T1000 (cell line): ENCODE measurements around the gene CFAP77.

ENCODE experiments used
- DNase-seq: peaks from one replicate; lab custom pipeline; 2025; ENCODE audit warnings: mixed read lengths; lab: John Stamatoyannopoulos, UW

Gene CFAP77

DNA sequence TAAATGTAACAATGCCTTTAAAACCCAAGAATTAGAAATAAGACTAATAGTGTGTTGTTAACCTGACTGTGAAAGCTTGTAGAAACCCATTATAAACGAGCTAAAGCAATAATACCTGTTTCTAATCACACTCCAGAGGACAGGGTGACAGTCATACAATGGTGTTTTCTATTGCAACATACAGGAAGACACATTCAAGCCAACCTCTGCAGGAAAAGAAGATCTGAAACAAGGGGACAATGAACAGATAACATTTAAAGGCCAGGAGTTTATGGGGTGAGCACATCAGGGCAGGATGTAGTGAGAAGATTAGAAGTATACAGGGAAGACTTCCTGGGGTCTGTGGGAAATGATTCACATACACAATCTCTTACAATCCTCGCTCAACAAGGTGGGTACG lies 186.2 kb downstream of the CFAP77 start:
- DNase-seq, result no peak

DNA sequence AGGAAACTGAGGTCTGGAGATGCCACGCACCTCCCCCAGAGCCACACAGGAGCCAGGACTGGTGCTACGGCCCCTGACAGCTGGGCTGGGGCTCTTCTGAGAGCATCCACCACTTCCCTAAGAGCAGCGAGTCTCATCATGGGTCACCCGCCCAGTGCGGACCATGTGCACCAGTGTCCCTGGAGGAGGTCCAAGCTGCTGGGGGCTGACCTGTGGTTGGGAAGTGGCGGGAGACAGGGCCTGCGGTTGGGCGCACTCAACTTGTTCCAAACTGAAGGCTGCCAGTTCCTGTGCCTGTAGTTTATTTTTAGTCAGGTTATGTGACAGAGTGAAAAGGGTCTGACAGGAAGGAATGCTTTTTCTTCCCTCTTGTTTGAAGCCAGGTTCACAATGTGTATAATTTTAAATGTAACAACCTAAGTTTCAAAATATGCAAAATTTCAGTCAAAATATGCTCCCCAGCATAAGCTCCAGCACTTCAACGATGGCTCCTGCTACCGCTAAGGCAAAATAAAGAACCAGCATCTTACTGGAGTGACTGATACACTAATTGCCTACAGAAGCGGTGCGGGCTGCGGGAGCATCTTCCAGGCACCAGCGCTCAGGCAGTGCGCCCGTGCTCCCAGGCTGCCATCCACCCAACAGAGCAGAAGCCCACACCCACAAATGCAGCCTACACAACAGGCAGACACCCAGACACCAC lies 187.2 kb downstream of the CFAP77 start:
- no peak for DNase-seq

DNA sequence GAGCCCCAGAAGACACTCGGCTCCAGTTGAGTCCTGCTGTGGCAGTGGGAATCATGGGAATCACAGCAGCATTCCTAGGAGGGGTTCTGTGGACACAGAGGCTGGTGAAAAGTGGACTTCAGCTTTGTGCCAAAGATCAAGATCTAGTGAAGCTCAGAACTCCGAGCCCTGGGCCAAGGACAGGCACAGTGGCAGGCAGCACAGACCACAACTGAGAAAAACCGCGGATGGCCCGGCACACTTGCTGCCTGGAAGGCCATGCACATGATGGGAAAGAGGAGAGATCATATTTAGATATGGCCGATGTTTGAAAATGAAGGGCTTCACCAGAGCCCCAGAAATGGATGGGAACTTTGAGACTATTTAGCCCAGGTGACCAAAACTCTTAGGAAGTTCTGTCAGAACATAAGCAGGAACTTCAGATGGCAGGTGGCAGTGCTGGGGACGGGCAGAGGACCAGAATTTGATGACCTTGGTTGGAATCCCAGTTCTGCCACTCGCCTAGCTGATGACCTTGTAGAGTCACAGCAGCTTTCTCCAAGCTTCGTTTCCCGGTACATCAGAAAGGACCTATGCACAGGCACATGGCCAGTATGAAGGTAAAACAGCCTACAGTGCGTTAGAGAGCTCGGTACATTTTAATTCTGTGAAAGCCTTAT lies 190.4 kb downstream of the CFAP77 start:
- DNase-seq, result no peak

DNA sequence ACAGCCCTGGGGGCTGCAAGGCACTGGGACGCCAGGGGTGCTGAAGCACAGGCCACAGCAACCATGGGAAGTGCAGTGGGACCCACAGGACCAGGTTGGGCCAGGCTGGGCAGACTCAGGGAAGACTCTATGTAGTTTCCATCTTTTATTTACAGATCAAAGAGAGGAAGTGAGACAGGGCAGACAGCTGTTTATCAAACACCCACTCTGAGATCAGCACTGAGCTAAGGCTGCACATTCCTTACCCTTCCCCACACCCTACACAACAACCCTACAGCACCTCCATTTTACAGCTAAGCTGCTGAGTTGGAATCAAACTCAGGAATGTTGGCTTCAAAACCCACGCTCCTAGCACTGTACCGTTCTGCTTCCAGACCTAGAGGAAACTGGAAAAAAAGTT lies 192.2 kb downstream of the CFAP77 start:
- DNase-seq, result no peak

DNA sequence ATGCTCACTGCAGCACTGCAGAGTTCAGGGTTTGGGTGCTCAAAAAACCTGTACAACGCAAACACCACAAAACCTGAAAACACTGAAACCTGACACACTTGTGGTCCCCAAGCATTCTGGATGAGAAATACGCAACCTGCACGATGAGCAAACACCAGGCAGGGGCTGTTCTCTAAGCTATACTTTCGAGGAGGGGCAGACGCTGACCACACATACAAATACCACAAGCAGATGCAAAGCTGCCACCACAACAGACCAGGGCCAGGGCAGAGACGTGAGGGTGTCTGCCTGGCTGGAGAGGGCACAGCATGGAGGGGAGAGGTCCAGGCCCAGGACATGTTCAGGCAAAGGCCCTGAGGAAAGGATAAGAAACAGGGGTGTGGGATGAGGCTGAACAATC lies 195.4 kb downstream of the CFAP77 start:
- no peak for DNase-seq

DNA sequence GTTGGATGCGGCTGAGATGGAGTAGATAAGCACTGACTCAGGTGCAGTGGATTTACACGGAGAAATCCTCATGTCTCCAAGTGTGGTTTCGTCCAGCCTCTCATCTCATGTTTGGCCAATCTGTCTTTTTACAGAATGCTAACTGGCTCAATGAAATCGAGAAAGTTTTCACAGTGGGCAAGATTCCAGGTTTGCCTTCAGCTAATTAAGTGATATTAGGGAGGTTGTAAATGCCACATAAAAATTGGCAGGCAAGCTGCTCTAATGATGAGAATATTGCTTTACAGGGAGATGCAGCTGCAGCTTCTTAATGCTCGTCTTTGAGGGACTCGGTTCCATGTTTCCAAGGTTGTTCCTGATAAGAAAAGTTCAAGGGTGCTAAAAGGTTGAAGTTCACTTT lies 196.1 kb downstream of the CFAP77 start:
- no peak for DNase-seq

DNA sequence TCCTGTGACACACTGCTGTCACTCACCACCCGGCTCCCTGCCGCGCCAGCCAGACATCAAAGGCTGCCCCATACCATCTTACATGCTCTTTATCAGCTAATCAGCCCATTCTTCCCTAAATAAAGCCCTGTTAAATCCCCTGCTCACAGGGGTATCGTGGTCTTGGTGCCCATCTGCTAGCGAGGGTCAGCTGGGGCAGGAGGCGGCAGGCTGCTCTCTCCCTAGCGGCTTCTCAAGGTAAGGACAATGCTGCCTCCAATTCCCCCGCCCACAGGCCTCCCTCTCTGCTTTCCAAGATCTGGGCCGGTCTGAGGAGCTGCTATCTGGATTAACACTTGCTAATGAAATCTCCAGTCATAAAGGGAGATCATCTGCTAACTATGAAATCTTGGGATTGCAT lies 199.2 kb downstream of the CFAP77 start:
- no peak for DNase-seq

DNA sequence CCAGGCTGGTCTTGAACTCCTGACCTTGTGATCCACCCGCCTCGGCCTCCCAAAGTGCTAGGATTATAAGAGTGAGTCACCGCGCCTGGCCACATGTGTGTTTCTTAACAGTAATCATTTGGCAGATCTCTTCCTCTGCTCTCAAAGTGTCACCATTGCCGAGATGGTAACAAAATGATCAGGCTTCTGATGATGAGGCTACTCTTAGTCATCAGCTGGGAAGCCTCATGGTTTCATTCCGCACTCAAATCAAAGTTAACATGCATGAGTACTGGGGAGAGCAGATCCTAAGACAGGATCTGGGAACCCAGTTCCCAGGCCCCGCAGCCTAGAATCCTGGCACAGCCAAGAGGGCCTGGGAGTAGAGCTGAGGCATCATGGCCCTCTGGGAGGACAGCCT lies 199.8 kb downstream of the CFAP77 start:
- no peak for DNase-seq

DNA sequence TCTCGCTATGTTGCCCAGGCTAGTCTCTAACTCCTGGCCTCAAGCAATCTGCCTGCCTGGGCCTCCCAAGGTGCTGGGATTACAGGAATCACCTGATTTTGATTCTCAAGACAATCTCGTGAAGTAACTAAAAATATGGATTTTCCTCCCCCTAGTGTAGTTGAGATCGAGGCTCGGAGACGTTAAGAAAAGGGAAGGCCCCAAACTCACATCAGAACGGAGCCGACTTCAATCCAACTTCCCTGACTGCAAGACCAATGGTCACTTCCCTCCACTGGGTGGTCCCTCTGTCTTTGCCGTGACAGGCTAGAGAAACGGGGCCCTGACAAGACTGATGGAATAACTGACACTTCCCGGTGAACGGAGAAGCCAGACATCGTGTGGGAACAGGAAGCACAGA lies 200.7 kb downstream of the CFAP77 start:
- DNase-seq, result no peak

DNA sequence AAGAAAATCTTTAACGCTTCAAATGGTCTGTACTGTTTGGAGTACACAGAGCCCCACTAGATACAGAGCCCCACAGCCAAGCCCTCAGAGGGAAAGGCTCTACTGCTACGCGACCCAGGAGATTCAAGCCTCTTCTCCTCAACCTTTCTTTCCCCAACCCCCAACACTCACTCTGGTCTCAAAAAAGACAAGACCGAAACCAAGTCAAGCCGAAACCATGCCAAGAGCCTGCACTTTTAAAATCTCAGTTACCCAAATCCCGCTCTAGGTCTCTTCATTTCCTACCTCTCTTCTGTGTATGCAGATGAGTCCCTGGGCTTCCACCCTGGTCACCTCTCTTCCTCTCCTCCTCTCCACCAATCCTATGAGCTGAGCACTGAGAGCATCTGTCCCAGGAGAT lies 204.3 kb downstream of the CFAP77 start:
- no peak for DNase-seq

DNA sequence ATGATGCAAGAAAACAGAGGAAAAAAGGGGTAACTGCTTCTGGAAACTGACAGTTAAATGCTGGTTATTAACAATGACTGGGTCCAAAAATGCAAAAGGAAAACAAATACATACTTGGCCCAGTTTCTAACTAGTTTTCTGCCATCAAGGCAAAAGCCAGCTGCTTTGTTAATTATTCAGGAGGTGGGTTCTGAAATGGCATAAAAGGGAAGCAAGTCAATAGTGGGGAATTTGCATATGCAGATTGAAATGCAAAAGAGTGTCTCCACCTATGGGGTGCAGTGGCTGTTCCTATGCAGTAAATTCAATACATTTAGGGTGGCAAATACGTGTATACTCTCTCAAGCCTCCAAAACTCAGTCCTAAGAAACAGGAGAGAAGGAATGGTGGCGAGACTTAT lies 205.8 kb downstream of the CFAP77 start:
- DNase-seq, result no peak

DNA sequence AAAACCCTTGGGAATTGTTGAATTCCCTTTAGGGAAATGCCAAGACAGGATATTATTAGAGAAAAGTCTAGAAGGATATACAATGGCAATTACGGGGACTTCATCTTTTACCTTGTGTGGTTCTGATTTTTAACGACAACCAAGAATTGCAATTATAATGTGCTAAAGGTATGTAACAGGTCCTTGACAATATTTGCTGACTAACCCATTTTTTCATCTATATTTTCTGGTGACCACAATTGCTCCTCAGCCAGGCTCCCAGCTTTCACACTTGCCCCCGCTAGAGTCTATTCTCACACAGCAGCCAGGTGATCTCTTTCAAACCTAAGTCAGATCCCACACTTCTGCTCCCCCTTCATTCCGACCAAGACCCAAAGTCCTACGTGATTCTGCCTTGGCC lies 206.7 kb downstream of the CFAP77 start:
- DNase-seq, result no peak

DNA sequence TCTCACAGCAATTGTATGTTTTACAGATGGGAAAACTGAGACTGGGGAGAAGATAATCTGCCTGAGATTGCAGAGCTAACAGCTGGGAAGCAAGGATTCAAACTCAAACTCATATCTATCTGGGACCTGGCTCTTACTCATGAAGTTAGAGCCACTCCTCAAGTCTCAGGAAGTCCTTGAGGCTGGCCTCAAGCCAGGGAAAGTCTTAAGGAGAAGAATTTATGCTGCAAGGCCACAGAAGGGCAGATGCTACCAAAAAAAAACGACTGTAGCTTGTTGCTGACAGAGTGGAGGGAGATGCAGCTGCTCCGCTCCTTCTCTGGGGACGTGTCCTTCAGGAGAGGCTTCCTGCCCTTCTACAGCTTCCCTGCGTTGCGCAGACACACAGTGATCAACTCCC lies 212.1 kb downstream of the CFAP77 start:
- DNase-seq, result no peak
